HG03439 (cell line): ENCODE data around the gene WNT5A.

ENCODE experiments used
- ATAC-seq: cut with Tn5 transposase; IDR thresholded peaks from one replicate; pipeline ENCODE4 v1.9.1; 2021; ENCODE audit warnings: mild to moderate bottlenecking, moderate library complexity; ENCODE audit not compliant: unreplicated experiment

The WNT5A gene

GRCh38 chr3:55482496-55483195, 4.5 kb downstream of the WNT5A start:
- no peak for ATAC-seq

GRCh38 chr3:55481744-55482495, 5.2 kb downstream of the WNT5A start:
- no peak for ATAC-seq

GRCh38 chr3:55480911-55481743, 6.0 kb downstream of the WNT5A start:
- ATAC-seq: no peak

- ATAC-seq: no peak
Measured at GRCh38 chr3:55477306-55478303, 9.5 kb downstream of the WNT5A start.

GRCh38 chr3:55476515-55476914, 10.6 kb downstream of the WNT5A start:
- no peak for ATAC-seq

- ATAC-seq: no peak
Measured at GRCh38 chr3:55474213-55474632, 12.9 kb downstream of the WNT5A start.

- ATAC-seq: no peak
Measured at GRCh38 chr3:55473788-55474187, 13.3 kb downstream of the WNT5A start.

GRCh38 chr3:55471522-55472280, 15.4 kb downstream of the WNT5A start:
- ATAC-seq: no peak

GRCh38 chr3:55471084-55471483, 16.0 kb downstream of the WNT5A start:
- ATAC-seq: no peak

GRCh38 chr3:55469957-55470526, 17.1 kb downstream of the WNT5A start:
- no peak for ATAC-seq

- ATAC-seq: no peak
Measured at GRCh38 chr3:55468251-55468650, 18.9 kb downstream of the WNT5A start.

GRCh38 chr3:55467099-55467498, 20.0 kb downstream of the WNT5A start:
- ATAC-seq: no peak

GRCh38 chr3:55466526-55466925, 20.6 kb downstream of the WNT5A start:
- no peak for ATAC-seq

GRCh38 chr3:55461896-55462295, 25.2 kb downstream of the WNT5A start:
- ATAC-seq: no peak

- no peak for ATAC-seq
Measured at GRCh38 chr3:55459838-55460237, 27.3 kb downstream of the WNT5A start.

- no peak for ATAC-seq
Measured at GRCh38 chr3:55458181-55458790, 28.8 kb downstream of the WNT5A start.

GRCh38 chr3:55455915-55456314, 31.2 kb downstream of the WNT5A start:
- no peak for ATAC-seq

GRCh38 chr3:55454611-55455010, 32.5 kb downstream of the WNT5A start:
- ATAC-seq: no peak
